Nephron (organoid): ENCODE data around the gene PPP1R14D.

Experiments
- H3K27ac Mint-ChIP-seq, 3 experiments: 2 replicates each; pipeline ENCODE4 v1.8.0; 2020; ENCODE audit warnings: mixed read lengths in 3 of 3, mild to moderate bottlenecking in 2 of 3, moderate library complexity in 1 of 3
- H3K27me3 Mint-ChIP-seq: 2 replicates; pipeline ENCODE4 v1.8.0; 2021; ENCODE audit warnings: low read depth, mild to moderate bottlenecking, moderate library complexity, mixed read lengths
- H3K36me3 Mint-ChIP-seq: 2 replicates; pipeline ENCODE4 v1.8.0; 2020; ENCODE audit warnings: low read depth, mixed read lengths
- H3K4me1 Mint-ChIP-seq: 2 replicates; pipeline ENCODE4 v1.8.0; 2020; ENCODE audit warnings: mixed read lengths
- H3K4me3 Mint-ChIP-seq, 3 experiments: 2 replicates each; pipeline ENCODE4 v1.8.0; 2020; ENCODE audit warnings: mild to moderate bottlenecking in 3 of 3, mixed read lengths in 3 of 3, moderate library complexity in 2 of 3
- H3K9me3 Mint-ChIP-seq: 2 replicates; pipeline ENCODE4 v1.8.0; 2020; ENCODE audit warnings: mixed read lengths
- TF ChIP-seq, protein P1 (sequence below), 3 experiments: fragments of 200-600 bp; sonication (generic); IDR thresholded peaks; one replicate each; pipeline ENCODE4 v1.5.0; 2021; ENCODE audit warnings: antibody characterized with exemption in 3 of 3; ENCODE audit not compliant: unreplicated experiment in 3 of 3

Gene PPP1R14D

DNA sequence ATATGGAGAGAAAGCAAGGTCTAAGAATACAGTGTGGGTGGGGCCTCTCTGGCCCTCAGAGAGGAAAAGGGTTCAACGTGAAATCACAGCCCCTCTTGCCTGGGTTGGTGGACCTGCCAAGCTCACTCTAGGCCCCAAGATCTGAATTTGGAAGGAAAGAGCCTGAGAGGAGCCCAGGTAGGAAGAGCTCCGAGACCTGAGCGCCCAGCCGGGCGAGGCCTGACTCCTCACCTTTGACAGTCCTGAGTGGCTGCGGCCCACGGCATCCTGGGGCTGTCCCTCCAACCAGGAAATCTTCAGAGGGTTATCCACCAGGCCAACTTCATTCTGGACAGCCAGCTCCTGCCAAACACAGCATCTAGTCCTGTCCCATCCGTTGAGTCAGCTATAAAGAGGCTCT, 55.0 kb downstream of the PPP1R14D start:
- H3K4me3 Mint-ChIP-seq = no peak overlapping the region
- H3K4me1 Mint-ChIP-seq = peaks cover 12% of the 10 kb centered on the region
- H3K9me3 Mint-ChIP-seq = no peaks in the 10 kb centered on the region
- no peaks in the 10 kb centered on the region for H3K27me3 Mint-ChIP-seq
- TF ChIP-seq, protein P1, sequence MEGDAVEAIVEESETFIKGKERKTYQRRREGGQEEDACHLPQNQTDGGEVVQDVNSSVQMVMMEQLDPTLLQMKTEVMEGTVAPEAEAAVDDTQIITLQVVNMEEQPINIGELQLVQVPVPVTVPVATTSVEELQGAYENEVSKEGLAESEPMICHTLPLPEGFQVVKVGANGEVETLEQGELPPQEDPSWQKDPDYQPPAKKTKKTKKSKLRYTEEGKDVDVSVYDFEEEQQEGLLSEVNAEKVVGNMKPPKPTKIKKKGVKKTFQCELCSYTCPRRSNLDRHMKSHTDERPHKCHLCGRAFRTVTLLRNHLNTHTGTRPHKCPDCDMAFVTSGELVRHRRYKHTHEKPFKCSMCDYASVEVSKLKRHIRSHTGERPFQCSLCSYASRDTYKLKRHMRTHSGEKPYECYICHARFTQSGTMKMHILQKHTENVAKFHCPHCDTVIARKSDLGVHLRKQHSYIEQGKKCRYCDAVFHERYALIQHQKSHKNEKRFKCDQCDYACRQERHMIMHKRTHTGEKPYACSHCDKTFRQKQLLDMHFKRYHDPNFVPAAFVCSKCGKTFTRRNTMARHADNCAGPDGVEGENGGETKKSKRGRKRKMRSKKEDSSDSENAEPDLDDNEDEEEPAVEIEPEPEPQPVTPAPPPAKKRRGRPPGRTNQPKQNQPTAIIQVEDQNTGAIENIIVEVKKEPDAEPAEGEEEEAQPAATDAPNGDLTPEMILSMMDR (IDR thresholded peaks at IDR 0.05; ENCODE audit: unreplicated experiment in 3 of 3) = no peak
- H3K36me3 Mint-ChIP-seq = peaks cover 25% of the 10 kb centered on the region
- no peak overlapping the region for H3K27ac Mint-ChIP-seq

DNA sequence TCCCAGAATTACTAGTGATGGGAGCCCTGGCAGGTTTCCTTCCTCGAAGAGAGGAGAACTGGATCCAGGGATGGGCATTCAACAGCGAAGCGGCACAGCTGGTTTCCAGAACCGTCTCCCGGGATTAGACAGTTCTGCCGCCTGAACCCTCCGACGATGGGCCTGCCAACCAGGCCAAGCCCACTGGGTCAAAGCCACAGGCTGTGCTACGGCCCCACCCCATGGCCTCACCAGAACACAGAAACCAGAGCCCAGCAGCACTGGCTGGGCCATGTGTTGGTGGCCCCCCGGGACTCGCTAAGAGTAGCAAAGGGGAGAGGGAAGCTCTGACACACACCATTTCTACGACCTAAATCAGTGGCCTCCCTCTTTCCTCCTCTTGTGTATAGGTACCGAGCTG, 56.5 kb downstream of the PPP1R14D start:
- Mint-ChIP-seq H3K4me3 (no peak overlapping the region), H3K36me3 (peaks cover 18% of the 10 kb centered on the region), H3K27me3 (no peaks in the 10 kb centered on the region), H3K27ac (no peak overlapping the region), H3K4me1 (peaks cover 12% of the 10 kb centered on the region), H3K9me3 (no peaks in the 10 kb centered on the region)
- TF ChIP-seq, protein P1 (IDR thresholded peaks at IDR 0.05; ENCODE audit: unreplicated experiment in 3 of 3) = no peak

DNA sequence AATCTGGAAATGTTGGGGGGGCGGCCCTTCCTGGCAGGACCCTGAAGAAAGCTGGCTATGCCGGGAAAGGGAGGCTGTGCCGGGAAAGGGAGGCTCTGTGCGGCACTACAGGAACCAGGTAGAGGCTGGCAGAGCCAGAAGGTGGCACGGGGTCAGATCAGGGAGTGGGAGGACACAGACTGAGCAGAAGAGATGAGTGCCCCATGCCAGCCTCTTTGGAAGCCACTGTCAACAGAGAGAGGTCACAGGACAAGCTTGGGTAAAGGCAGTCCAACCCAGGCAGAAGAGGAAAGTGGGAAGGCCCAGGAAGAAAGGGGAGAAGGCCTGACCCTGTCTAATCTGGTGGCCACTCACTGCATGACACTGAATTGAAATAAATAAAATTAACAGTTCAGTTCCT, 57.3 kb downstream of the PPP1R14D start:
- Mint-ChIP-seq H3K36me3 (peaks cover 11% of the 10 kb centered on the region), H3K4me3 (no peak overlapping the region), H3K9me3 (no peaks in the 10 kb centered on the region), H3K27me3 (no peaks in the 10 kb centered on the region), H3K27ac (peak overlapping the region in 1 of 3 experiments; percentile 52), H3K4me1 (peaks cover 12% of the 10 kb centered on the region)
- TF ChIP-seq, protein P1 (IDR thresholded peaks at IDR 0.05; ENCODE audit: unreplicated experiment in 3 of 3) = no peak

DNA sequence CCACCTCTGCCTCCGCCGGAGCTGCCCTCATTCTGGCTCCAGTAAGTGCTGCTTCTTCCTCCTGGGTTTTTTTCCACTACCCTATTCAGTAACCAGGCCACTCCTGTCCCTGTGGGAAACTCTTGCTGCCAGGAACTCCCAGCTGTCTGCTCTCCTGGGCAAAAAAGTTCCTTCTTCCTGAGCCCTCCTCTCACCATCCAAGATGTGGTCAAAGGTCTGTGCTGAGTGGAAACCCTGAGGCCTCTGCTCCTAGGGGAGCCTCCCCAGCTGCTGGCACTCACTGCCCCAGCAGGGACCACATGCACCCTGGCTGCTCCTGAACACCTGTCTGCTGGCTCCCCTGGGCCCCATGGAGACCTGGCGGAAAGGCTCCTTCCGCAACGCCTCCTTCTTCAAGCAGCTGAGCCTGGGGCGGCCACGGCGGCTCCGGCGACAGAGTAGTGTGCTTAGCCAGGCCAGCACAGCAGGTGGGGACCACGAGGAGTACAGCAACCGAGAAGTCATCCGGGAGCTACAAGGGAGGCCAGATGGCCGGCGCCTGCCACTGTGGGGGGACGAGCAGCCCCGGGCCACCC, 58.3 kb downstream of the PPP1R14D start:
- TF ChIP-seq, protein P1 (IDR thresholded peaks at IDR 0.05; ENCODE audit: unreplicated experiment in 3 of 3) = no peak
- Mint-ChIP-seq H3K4me1 (peaks cover 17% of the 10 kb centered on the region), H3K27ac (peak overlapping the region; percentile 94 to 95 (median 94)), H3K4me3 (peak overlapping the region in 1 of 3 experiments; percentile 53), H3K36me3 (peaks cover 9% of the 10 kb centered on the region), H3K9me3 (no peaks in the 10 kb centered on the region), H3K27me3 (no peaks in the 10 kb centered on the region)

DNA sequence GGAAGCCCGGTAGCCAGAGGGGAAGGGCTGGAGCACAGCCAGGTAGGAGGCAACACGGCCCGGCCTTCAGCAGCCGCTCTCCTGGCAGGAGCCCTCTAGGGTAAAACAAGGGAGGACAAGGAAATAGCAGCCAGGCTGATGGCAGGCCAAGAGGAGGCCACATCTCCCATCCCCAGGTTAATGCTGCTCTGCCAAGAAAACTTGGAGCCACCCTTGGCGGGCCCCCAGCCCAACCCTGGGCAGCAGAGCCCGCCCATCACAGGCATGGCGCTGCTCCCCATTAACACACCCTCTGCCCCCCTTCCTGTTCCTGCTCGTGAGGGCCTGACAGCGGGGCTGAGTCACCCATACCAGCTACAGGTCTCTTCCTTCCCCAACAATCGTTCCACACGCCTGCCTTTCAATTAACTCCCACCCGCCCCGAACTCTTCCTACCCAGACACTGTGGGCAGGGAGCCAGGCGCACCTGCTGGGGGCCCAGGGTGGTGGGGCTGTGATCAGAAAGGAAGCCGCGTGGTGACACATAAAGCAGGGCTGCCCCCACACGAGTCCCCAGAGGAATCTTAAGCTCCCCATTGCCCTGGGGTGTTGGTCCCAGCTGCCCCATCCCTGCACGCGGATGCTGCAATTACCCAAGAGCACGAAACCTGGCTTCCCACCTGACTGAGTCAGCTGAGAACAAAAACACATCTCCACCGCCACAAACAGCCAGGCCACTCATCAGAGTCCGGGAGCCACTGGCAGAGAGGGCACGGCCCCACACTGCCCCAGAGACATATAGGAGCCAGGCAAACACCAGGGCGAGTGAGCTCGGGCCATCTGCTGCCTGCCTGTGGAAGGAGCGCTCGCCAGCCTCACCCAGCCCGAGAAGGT, 59.0 kb downstream of the PPP1R14D start, which contains the start of gene C15orf62:
TSS of gene C15orf62 (plus strand) at position 707 of the 873 bp plus-strand sequence. CDS start 516 bp downstream, outside the sequence.
- Mint-ChIP-seq H3K4me1 (peaks cover 25% of the 10 kb centered on the region), H3K9me3 (no peaks in the 10 kb centered on the region), H3K27ac (peak within 1 kb of the TSS; percentile 94 to 95 (median 94)), H3K4me3 (peak within 1 kb of the TSS in 1 of 3 experiments; percentile 53), H3K36me3 (peaks cover 4% of the 10 kb centered on the region), H3K27me3 (no peaks in the 10 kb centered on the region)
- TF ChIP-seq, protein P1 (IDR thresholded peaks at IDR 0.05; ENCODE audit: unreplicated experiment in 3 of 3) = no peak
